ENCODE measurements around the gene TDP1.

GRCh38 chr14:89907655-89908054 is 48.1 kb upstream of the TDP1 start:
- no peak for TF ChIP-seq CTCF (IDR thresholded peaks at IDR 0.05; ENCODE audit: insufficient read depth, low read length)
- no peak for TF ChIP-seq POLR2AphosphoS5 (IDR thresholded peaks at IDR 0.05; ENCODE audit: low read depth)
- no peak for TF ChIP-seq SPI1 (IDR thresholded peaks at IDR 0.05; ENCODE audit: borderline replicate concordance, low read depth)

Measured in HL-60 (cell line).